Activated T-helper 17 cell treated with anti-CD3 and anti-CD28 coated beads, Interleukin-2, amount 50 U/mL, for 72 hours (primary cell): ENCODE results near the gene PLCH1. TPM values are rescaled to one million over a fixed set of nuclear protein-coding genes. Genes with fewer than 3 reads are reported as not detected.
"Not testable (repeated sequence)": the region's sequence is repeated elsewhere in the genome, so short reads cannot be mapped to it uniquely, and the experiment has no call there.

Experiments used
- ATAC-seq: fragments of 150-1000 bp; cut with Tn5 transposase; replicated peaks from 2 replicates; pipeline ENCODE4 v1.10.0; 2021; ENCODE audit warnings: mild to moderate bottlenecking, moderate library complexity
- H3K27ac Mint-ChIP-seq: one replicate; pipeline ENCODE4 v1.8.0; 2022; ENCODE audit warnings: mixed read lengths
- H3K27me3 Mint-ChIP-seq: one replicate; pipeline ENCODE4 v1.8.0; 2022; ENCODE audit warnings: mixed read lengths
- H3K36me3 Mint-ChIP-seq: one replicate; pipeline ENCODE4 v1.8.0; 2022; ENCODE audit warnings: low read depth, mild to moderate bottlenecking, mixed read lengths
- H3K4me1 Mint-ChIP-seq: one replicate; pipeline ENCODE4 v1.8.0; 2022; ENCODE audit warnings: mixed read lengths
- H3K4me3 Mint-ChIP-seq: one replicate; pipeline ENCODE4 v1.8.0; 2022; ENCODE audit warnings: mild to moderate bottlenecking, mixed read lengths
- H3K9me3 Mint-ChIP-seq: one replicate; pipeline ENCODE4 v1.8.0; 2022; ENCODE audit warnings: mixed read lengths
- total RNA-seq, 2 donors: library from RNA; stranded (reverse); gene quantifications; one replicate each; pipeline ENCODE4 v1.2.3, GENCODE V29; 2022

The PLCH1 gene
- total RNA-seq, 2 donors from 2014 or later, result 0.24 TPM; not detected in 1

GRCh38 chr3:155407331-155407730 lies 337.5 kb downstream of the PLCH1 start:
- H3K36me3 Mint-ChIP-seq, result no peaks in the 10 kb centered on the region
- no peak for ATAC-seq
- no peaks in the 10 kb centered on the region for H3K4me1 Mint-ChIP-seq
- H3K27ac Mint-ChIP-seq, result no peak overlapping the region
- H3K4me3 Mint-ChIP-seq, result no peak overlapping the region
- H3K9me3 Mint-ChIP-seq, result no peaks in the 10 kb centered on the region
- H3K27me3 Mint-ChIP-seq, result peaks cover 3% of the 10 kb centered on the region

- H3K27me3 Mint-ChIP-seq, result peaks cover 3% of the 10 kb centered on the region
- H3K4me1 Mint-ChIP-seq, result no peaks in the 10 kb centered on the region
- H3K27ac Mint-ChIP-seq, result no peak overlapping the region
- no peak overlapping the region for H3K4me3 Mint-ChIP-seq
- no peaks in the 10 kb centered on the region for H3K36me3 Mint-ChIP-seq
- no peak for ATAC-seq
- no peaks in the 10 kb centered on the region for H3K9me3 Mint-ChIP-seq
Measured at GRCh38 chr3:155404486-155404885, 340.4 kb downstream of the PLCH1 start.

- no peak overlapping the region for H3K4me3 Mint-ChIP-seq
- no peaks in the 10 kb centered on the region for H3K36me3 Mint-ChIP-seq
- no peaks in the 10 kb centered on the region for H3K4me1 Mint-ChIP-seq
- no peak overlapping the region for H3K27ac Mint-ChIP-seq
- peaks cover 3% of the 10 kb centered on the region for H3K27me3 Mint-ChIP-seq
- ATAC-seq, result no peak
- H3K9me3 Mint-ChIP-seq, result no peaks in the 10 kb centered on the region
Measured at GRCh38 chr3:155402656-155403055, 342.2 kb downstream of the PLCH1 start.

- Mint-ChIP-seq H3K4me3 (no peak overlapping the region), H3K27me3 (peaks cover 3% of the 10 kb centered on the region)
Measured at GRCh38 chr3:155398046-155398445, 346.8 kb downstream of the PLCH1 start.

GRCh38 chr3:155394896-155395295 lies 350.0 kb downstream of the PLCH1 start:
- H3K27me3 Mint-ChIP-seq, ATAC-seq, H3K27ac Mint-ChIP-seq, H3K36me3 Mint-ChIP-seq, H3K4me3 Mint-ChIP-seq, H3K9me3 Mint-ChIP-seq, H3K4me1 Mint-ChIP-seq: not testable (repeated sequence)

More at GRCh38 chr3:155398046-155398445, 346.8 kb downstream of the PLCH1 start:
- Mint-ChIP-seq H3K27ac (no peak overlapping the region), H3K4me1 (no peaks in the 10 kb centered on the region), H3K9me3 (no peaks in the 10 kb centered on the region), H3K36me3 (no peaks in the 10 kb centered on the region)
- no peak for ATAC-seq

- Mint-ChIP-seq H3K4me1 (no peaks in the 10 kb centered on the region), H3K4me3 (no peak overlapping the region), H3K9me3 (no peaks in the 10 kb centered on the region), H3K27ac (no peak overlapping the region), H3K27me3 (peaks cover 3% of the 10 kb centered on the region), H3K36me3 (no peaks in the 10 kb centered on the region)
- no peak for ATAC-seq
Measured at GRCh38 chr3:155394240-155394639, 350.6 kb downstream of the PLCH1 start.

GRCh38 chr3:155393316-155393715 lies 351.6 kb downstream of the PLCH1 start:
- H3K27me3 Mint-ChIP-seq, result peaks cover 3% of the 10 kb centered on the region
- no peak for ATAC-seq
- no peak overlapping the region for H3K4me3 Mint-ChIP-seq
- no peaks in the 10 kb centered on the region for H3K36me3 Mint-ChIP-seq
- H3K4me1 Mint-ChIP-seq, result no peaks in the 10 kb centered on the region
- H3K27ac Mint-ChIP-seq, result no peak overlapping the region
- H3K9me3 Mint-ChIP-seq, result no peaks in the 10 kb centered on the region

- Mint-ChIP-seq H3K4me3 (no peak overlapping the region), H3K27me3 (peaks cover 4% of the 10 kb centered on the region), H3K4me1 (no peaks in the 10 kb centered on the region), H3K9me3 (no peaks in the 10 kb centered on the region), H3K27ac (no peak overlapping the region), H3K36me3 (no peaks in the 10 kb centered on the region)
- no peak for ATAC-seq
Measured at GRCh38 chr3:155392138-155392537, 352.7 kb downstream of the PLCH1 start.

GRCh38 chr3:155391551-155391958 lies 353.3 kb downstream of the PLCH1 start:
- Mint-ChIP-seq H3K9me3 (no peaks in the 10 kb centered on the region), H3K27ac (no peak overlapping the region), H3K36me3 (no peaks in the 10 kb centered on the region), H3K4me3 (no peak overlapping the region), H3K27me3 (peaks cover 6% of the 10 kb centered on the region), H3K4me1 (no peaks in the 10 kb centered on the region)
- no peak for ATAC-seq

- Mint-ChIP-seq H3K27ac (no peak overlapping the region), H3K9me3 (no peaks in the 10 kb centered on the region), H3K4me1 (no peaks in the 10 kb centered on the region), H3K27me3 (peaks cover 6% of the 10 kb centered on the region), H3K4me3 (no peak overlapping the region), H3K36me3 (no peaks in the 10 kb centered on the region)
- ATAC-seq, result no peak
Measured at GRCh38 chr3:155391104-155391503, 353.8 kb downstream of the PLCH1 start.

GRCh38 chr3:155390351-155390750 lies 354.5 kb downstream of the PLCH1 start:
- Mint-ChIP-seq H3K9me3 (no peaks in the 10 kb centered on the region), H3K4me1 (no peaks in the 10 kb centered on the region), H3K27ac (no peak overlapping the region), H3K36me3 (no peaks in the 10 kb centered on the region), H3K27me3 (peaks cover 5% of the 10 kb centered on the region), H3K4me3 (no peak overlapping the region)
- ATAC-seq, result no peak

GRCh38 chr3:155388417-155388816 lies 356.5 kb downstream of the PLCH1 start:
- Mint-ChIP-seq H3K4me1 (no peaks in the 10 kb centered on the region), H3K27ac (no peak overlapping the region), H3K27me3 (peaks cover 3% of the 10 kb centered on the region), H3K4me3 (no peak overlapping the region), H3K9me3 (no peaks in the 10 kb centered on the region), H3K36me3 (no peaks in the 10 kb centered on the region)
- ATAC-seq, result no peak

- ATAC-seq, result no peak
- H3K27me3 Mint-ChIP-seq, result peaks cover 6% of the 10 kb centered on the region
- no peaks in the 10 kb centered on the region for H3K36me3 Mint-ChIP-seq
- no peak overlapping the region for H3K4me3 Mint-ChIP-seq
- no peaks in the 10 kb centered on the region for H3K4me1 Mint-ChIP-seq
- H3K27ac Mint-ChIP-seq, result no peak overlapping the region
- H3K9me3 Mint-ChIP-seq, result no peaks in the 10 kb centered on the region
Measured at GRCh38 chr3:155387571-155387970, 357.3 kb downstream of the PLCH1 start.

GRCh38 chr3:155386919-155387318 lies 358.0 kb downstream of the PLCH1 start:
- no peak for ATAC-seq
- Mint-ChIP-seq H3K4me1 (no peaks in the 10 kb centered on the region), H3K27ac (no peak overlapping the region), H3K4me3 (no peak overlapping the region), H3K9me3 (no peaks in the 10 kb centered on the region), H3K27me3 (peaks cover 6% of the 10 kb centered on the region), H3K36me3 (no peaks in the 10 kb centered on the region)

- H3K27me3 Mint-ChIP-seq, result peaks cover 6% of the 10 kb centered on the region
- no peaks in the 10 kb centered on the region for H3K4me1 Mint-ChIP-seq
- ATAC-seq, result no peak
- no peaks in the 10 kb centered on the region for H3K9me3 Mint-ChIP-seq
- H3K27ac Mint-ChIP-seq, result no peak overlapping the region
- no peak overlapping the region for H3K4me3 Mint-ChIP-seq
- H3K36me3 Mint-ChIP-seq, result no peaks in the 10 kb centered on the region
Measured at GRCh38 chr3:155385896-155386625, 358.8 kb downstream of the PLCH1 start.
